HepG2 (cell line): ENCODE measurements around the gene TOB1. TPM values are rescaled to one million over a fixed set of nuclear protein-coding genes. Genes with fewer than 3 reads are reported as not detected.

Source experiments
- CCAR2 ChIP-seq: fragments of 200-400 bp; formaldehyde crosslinking; optimal IDR thresholded peaks from 2 replicates; pipeline ENCODE3; 2018; ENCODE audit warnings: low read depth, mild to moderate bottlenecking, low read length, moderate library complexity
- DMTF1 ChIP-seq: sonication (generic); formaldehyde crosslinking; IDR thresholded peaks from 2 replicates; pipeline ENCODE4 v1.4.0; 2020; ENCODE audit warnings: mild to moderate bottlenecking, missing genetic modification reagents
- EP300 ChIP-seq, 3 experiments: sonication (generic) in 1 of 3; formaldehyde crosslinking in 1 of 3; IDR thresholded peaks; 2 replicates each; pipeline versions ENCODE4 v1.5.1 to v1.6.1; 2011 to 2020; ENCODE audit warnings: low read depth in 2 of 3, low read length in 2 of 3, borderline replicate concordance in 1 of 3, improper control_type of control experiment in 1 of 3, mild to moderate bottlenecking in 1 of 3, missing genetic modification reagents in 1 of 3, moderate library complexity in 1 of 3
- GFI1 ChIP-seq: sonication (generic); formaldehyde crosslinking; IDR thresholded peaks from 2 replicates; pipeline ENCODE4 v1.5.0; 2020; ENCODE audit warnings: missing genetic modification reagents, mild to moderate bottlenecking, borderline replicate concordance
- KMT2B ChIP-seq: IDR thresholded peaks from 2 replicates; pipeline ENCODE4 v1.6.1; 2016; ENCODE audit warnings: missing genetic modification reagents, missing compliant biosample characterization
- MXD1 ChIP-seq: sonication (generic); formaldehyde crosslinking; IDR thresholded peaks from 2 replicates; pipeline ENCODE4 v1.4.0; 2020; ENCODE audit warnings: mild to moderate bottlenecking, missing genetic modification reagents
- NCOA1 ChIP-seq: sonication (generic); formaldehyde crosslinking; IDR thresholded peaks from 2 replicates; pipeline ENCODE4 v1.9.0; 2021; ENCODE audit warnings: missing genetic modification reagents
- PAF1 ChIP-seq: IDR thresholded peaks from 2 replicates; pipeline ENCODE4 v1.6.1; 2016; ENCODE audit warnings: missing genetic modification reagents, missing compliant biosample characterization
- POLR2AphosphoS5 ChIP-seq: IDR thresholded peaks from 2 replicates; pipeline ENCODE4 v1.6.1; 2012; ENCODE audit warnings: low read depth, low read length
- PREB ChIP-seq: sonication (generic); formaldehyde crosslinking; IDR thresholded peaks from 2 replicates; pipeline ENCODE4 v1.4.0; 2020; ENCODE audit warnings: missing genetic modification reagents
- TGIF2 ChIP-seq: IDR thresholded peaks from 2 replicates; pipeline ENCODE4 v1.6.1; 2016; ENCODE audit warnings: control low read depth, missing compliant biosample characterization
- THAP11 ChIP-seq: IDR thresholded peaks from 2 replicates; pipeline ENCODE4 v1.6.1; 2016; ENCODE audit warnings: missing biosample characterization, missing genetic modification reagents
- ZC3H13 ChIP-seq: sonication (generic); formaldehyde crosslinking; IDR thresholded peaks from 2 replicates; pipeline ENCODE4 v1.8.1; 2023; ENCODE audit warnings: mild to moderate bottlenecking, missing genetic modification reagents, moderate library complexity
- ZFP36L2 ChIP-seq: sonication (generic); formaldehyde crosslinking; IDR thresholded peaks from 2 replicates; pipeline ENCODE4 v1.4.0; 2020; ENCODE audit warnings: missing genetic modification reagents
- ZNF17 ChIP-seq: sonication (generic); formaldehyde crosslinking; IDR thresholded peaks from 2 replicates; pipeline ENCODE4 v1.5.0; 2020; ENCODE audit warnings: mild to moderate bottlenecking, missing genetic modification reagents
- ZNF430 ChIP-seq: sonication (generic); formaldehyde crosslinking; IDR thresholded peaks from 2 replicates; pipeline ENCODE4 v1.9.0; 2021; ENCODE audit warnings: mild to moderate bottlenecking, missing genetic modification reagents
- ZNF605 ChIP-seq: sonication (generic); formaldehyde crosslinking; IDR thresholded peaks from 2 replicates; pipeline ENCODE4 v1.8.0; 2022; ENCODE audit warnings: mild to moderate bottlenecking, missing genetic modification reagents
- polyA plus RNA-seq, 8 experiments: library from polyadenylated mRNA; depleted of rRNA in 3 of 8; stranded (reverse) in 7 of 8; unstranded in 1 of 8; fragments of >200 nt; fragmentation: Illumina TruSeq in 4 of 8; extraction: Trizol in 4 of 8; gene quantifications; 2 replicates each; pipeline versions ENCODE4 v1.2.1 to v1.2.3, GENCODE V29; 2011 to 2016; ENCODE audit warnings: low read depth in 4 of 8, missing spikeins in 1 of 8, mixed read lengths in 1 of 8; ENCODE audit not compliant: insufficient read depth in 1 of 8
- total RNA-seq, 5 experiments: library from RNA; depleted of rRNA; stranded (reverse); fragments of >200 nt; fragmentation: Illumina TruSeq; extraction: Trizol; gene quantifications; 2 replicates each; pipeline ENCODE4 v1.2.3, GENCODE V29; 2016; ENCODE audit warnings: low read depth in 1 of 5
- TF ChIP-seq, protein P1 (sequence below): fragments of 450-650 bp; IDR thresholded peaks from 2 replicates; pipeline ENCODE4 v1.6.1; 2017; ENCODE audit warnings: mild to moderate bottlenecking
- TF ChIP-seq, protein P2 (sequence below): sonication (generic); formaldehyde crosslinking; IDR thresholded peaks from 2 replicates; pipeline ENCODE4 v1.4.0; 2020; ENCODE audit warnings: missing genetic modification reagents

Gene TOB1
- total and polyA plus RNA-seq, 2 of the 13 experiments (the other 11 are each of a cell fraction or from before 2014, with no cell fraction given) = 21.9 to 57.7 TPM

GRCh38 chr17:50867363-50868139 is 1.4 kb upstream of the TOB1 start (continued):
- TF ChIP-seq MXD1 (CRISPR knock-in tag) = no peak; the same call in none of the 2 replicates
- peak in 1 of 2 experiments; percentile 76; a peak in 3 of 4 replicates for TF ChIP-seq EP300 (IDR thresholded peaks at IDR 0.05; ENCODE audit: low read depth in 2 of 2, low read length in 2 of 2)
- no peak for TF ChIP-seq EP300 (CRISPR knock-in tag; IDR thresholded peaks at IDR 0.05; ENCODE audit: borderline replicate concordance)
- TF ChIP-seq CCAR2 = no peak
- TF ChIP-seq, protein P1, sequence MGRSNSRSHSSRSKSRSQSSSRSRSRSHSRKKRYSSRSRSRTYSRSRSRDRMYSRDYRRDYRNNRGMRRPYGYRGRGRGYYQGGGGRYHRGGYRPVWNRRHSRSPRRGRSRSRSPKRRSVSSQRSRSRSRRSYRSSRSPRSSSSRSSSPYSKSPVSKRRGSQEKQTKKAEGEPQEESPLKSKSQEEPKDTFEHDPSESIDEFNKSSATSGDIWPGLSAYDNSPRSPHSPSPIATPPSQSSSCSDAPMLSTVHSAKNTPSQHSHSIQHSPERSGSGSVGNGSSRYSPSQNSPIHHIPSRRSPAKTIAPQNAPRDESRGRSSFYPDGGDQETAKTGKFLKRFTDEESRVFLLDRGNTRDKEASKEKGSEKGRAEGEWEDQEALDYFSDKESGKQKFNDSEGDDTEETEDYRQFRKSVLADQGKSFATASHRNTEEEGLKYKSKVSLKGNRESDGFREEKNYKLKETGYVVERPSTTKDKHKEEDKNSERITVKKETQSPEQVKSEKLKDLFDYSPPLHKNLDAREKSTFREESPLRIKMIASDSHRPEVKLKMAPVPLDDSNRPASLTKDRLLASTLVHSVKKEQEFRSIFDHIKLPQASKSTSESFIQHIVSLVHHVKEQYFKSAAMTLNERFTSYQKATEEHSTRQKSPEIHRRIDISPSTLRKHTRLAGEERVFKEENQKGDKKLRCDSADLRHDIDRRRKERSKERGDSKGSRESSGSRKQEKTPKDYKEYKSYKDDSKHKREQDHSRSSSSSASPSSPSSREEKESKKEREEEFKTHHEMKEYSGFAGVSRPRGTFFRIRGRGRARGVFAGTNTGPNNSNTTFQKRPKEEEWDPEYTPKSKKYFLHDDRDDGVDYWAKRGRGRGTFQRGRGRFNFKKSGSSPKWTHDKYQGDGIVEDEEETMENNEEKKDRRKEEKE = no peak
- TF ChIP-seq THAP11 = peak; percentile 72
- no peak; the same call in 1 of the 2 replicates for TF ChIP-seq ZC3H13 (CRISPR knock-in tag)
- TF ChIP-seq DMTF1 (CRISPR knock-in tag) = no peak
- TF ChIP-seq NCOA1 (CRISPR knock-in tag) = no peak
- TF ChIP-seq PREB = no peak
- no peak for TF ChIP-seq ZNF430 (CRISPR knock-in tag)
- TF ChIP-seq, protein P2, sequence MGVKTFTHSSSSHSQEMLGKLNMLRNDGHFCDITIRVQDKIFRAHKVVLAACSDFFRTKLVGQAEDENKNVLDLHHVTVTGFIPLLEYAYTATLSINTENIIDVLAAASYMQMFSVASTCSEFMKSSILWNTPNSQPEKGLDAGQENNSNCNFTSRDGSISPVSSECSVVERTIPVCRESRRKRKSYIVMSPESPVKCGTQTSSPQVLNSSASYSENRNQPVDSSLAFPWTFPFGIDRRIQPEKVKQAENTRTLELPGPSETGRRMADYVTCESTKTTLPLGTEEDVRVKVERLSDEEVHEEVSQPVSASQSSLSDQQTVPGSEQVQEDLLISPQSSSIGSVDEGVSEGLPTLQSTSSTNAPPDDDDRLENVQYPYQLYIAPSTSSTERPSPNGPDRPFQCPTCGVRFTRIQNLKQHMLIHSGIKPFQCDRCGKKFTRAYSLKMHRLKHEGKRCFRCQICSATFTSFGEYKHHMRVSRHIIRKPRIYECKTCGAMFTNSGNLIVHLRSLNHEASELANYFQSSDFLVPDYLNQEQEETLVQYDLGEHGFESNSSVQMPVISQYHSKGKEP = 0 out of 2 replicates have a peak, but pooled peaks have one; percentile 42
- TF ChIP-seq ZFP36L2 (CRISPR knock-in tag) = 0 out of 2 replicates have a peak, but pooled peaks have one; percentile 86
- no peak for TF ChIP-seq TGIF2 (CRISPR knock-in tag)
- peak; percentile 66 for TF ChIP-seq POLR2AphosphoS5
- TF ChIP-seq ZNF605 (CRISPR knock-in tag) = peak; percentile 69
- TF ChIP-seq GFI1 = no peak
- no peak for TF ChIP-seq ZNF17
- TF ChIP-seq PAF1 (CRISPR knock-in tag) = no peak
- TF ChIP-seq KMT2B (CRISPR knock-in tag) = peak; percentile 49
